Panc1 (cell line): ENCODE results near the gene NUDT6.

Experiments used
- POLR2AphosphoS5 ChIP-seq: IDR thresholded peaks from 2 replicates; pipeline ENCODE4 v1.6.1; 2012; ENCODE audit warnings: mild to moderate bottlenecking, low read depth, low read length, moderate library complexity
- SIN3A ChIP-seq: IDR thresholded peaks from 2 replicates; pipeline ENCODE4 v1.6.1; 2012; ENCODE audit warnings: low read depth, mild to moderate bottlenecking, low read length, moderate library complexity, borderline replicate concordance; ENCODE audit not compliant: insufficient read depth
- TCF7L2 ChIP-seq: IDR thresholded peaks from 2 replicates; pipeline ENCODE4 v1.6.1; 2011; ENCODE audit warnings: mild to moderate bottlenecking, low read depth, low read length, inconsistent platforms
- TF ChIP-seq, protein P1 (sequence below): fragments of 450-650 bp; IDR thresholded peaks from 2 replicates; pipeline ENCODE4 v1.5.1; 2017; ENCODE audit warnings: mild to moderate bottlenecking
- TF ChIP-seq, protein P2 (sequence below), 2 experiments: IDR thresholded peaks; 2 replicates each; pipeline ENCODE4 v1.6.1; 2011 to 2012; ENCODE audit warnings: low read depth in 2 of 2, control low read depth in 1 of 2, low read length in 1 of 2, mild to moderate bottlenecking in 1 of 2, moderate library complexity in 1 of 2; ENCODE audit not compliant: insufficient read depth in 1 of 2

DNA sequence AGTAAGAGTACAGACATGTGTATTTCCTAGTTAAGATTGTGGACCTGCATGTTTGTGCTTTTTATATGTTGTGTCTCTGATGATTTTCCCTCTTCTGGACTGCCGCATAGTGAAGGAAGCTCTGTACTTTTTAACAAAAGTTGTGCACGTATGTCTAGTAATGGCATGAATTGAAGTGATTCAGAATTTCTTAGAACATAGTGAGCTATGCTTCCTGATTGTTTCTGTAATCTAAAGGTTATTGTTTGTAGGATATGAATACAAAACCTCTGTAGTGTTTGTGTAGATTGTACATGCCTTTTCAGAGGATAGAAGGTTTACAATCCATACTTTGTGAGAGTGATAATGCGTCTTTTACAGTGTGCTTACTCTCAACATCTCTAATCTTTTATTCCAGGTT lies 37.0 kb upstream of the NUDT6 start:
- TF ChIP-seq, protein P1, sequence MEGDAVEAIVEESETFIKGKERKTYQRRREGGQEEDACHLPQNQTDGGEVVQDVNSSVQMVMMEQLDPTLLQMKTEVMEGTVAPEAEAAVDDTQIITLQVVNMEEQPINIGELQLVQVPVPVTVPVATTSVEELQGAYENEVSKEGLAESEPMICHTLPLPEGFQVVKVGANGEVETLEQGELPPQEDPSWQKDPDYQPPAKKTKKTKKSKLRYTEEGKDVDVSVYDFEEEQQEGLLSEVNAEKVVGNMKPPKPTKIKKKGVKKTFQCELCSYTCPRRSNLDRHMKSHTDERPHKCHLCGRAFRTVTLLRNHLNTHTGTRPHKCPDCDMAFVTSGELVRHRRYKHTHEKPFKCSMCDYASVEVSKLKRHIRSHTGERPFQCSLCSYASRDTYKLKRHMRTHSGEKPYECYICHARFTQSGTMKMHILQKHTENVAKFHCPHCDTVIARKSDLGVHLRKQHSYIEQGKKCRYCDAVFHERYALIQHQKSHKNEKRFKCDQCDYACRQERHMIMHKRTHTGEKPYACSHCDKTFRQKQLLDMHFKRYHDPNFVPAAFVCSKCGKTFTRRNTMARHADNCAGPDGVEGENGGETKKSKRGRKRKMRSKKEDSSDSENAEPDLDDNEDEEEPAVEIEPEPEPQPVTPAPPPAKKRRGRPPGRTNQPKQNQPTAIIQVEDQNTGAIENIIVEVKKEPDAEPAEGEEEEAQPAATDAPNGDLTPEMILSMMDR = no peak
- TF ChIP-seq, protein P2, sequence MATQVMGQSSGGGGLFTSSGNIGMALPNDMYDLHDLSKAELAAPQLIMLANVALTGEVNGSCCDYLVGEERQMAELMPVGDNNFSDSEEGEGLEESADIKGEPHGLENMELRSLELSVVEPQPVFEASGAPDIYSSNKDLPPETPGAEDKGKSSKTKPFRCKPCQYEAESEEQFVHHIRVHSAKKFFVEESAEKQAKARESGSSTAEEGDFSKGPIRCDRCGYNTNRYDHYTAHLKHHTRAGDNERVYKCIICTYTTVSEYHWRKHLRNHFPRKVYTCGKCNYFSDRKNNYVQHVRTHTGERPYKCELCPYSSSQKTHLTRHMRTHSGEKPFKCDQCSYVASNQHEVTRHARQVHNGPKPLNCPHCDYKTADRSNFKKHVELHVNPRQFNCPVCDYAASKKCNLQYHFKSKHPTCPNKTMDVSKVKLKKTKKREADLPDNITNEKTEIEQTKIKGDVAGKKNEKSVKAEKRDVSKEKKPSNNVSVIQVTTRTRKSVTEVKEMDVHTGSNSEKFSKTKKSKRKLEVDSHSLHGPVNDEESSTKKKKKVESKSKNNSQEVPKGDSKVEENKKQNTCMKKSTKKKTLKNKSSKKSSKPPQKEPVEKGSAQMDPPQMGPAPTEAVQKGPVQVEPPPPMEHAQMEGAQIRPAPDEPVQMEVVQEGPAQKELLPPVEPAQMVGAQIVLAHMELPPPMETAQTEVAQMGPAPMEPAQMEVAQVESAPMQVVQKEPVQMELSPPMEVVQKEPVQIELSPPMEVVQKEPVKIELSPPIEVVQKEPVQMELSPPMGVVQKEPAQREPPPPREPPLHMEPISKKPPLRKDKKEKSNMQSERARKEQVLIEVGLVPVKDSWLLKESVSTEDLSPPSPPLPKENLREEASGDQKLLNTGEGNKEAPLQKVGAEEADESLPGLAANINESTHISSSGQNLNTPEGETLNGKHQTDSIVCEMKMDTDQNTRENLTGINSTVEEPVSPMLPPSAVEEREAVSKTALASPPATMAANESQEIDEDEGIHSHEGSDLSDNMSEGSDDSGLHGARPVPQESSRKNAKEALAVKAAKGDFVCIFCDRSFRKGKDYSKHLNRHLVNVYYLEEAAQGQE (IDR thresholded peaks at IDR 0.05; ENCODE audit: insufficient read depth in 1 of 2, low read depth in 2 of 2, low read length in 1 of 2) = no peak
- TF ChIP-seq POLR2AphosphoS5 (no peak), SIN3A (no peak), TCF7L2 (no peak)
